HUES64 (cell line): ENCODE measurements around the gene CRB1.

ENCODE experiments used
- H3K27ac ChIP-seq: 2 replicates; pipeline ENCODE4 v1.7.0; 2013; ENCODE audit warnings: low read depth, low read length, inconsistent platforms
- H3K27me3 ChIP-seq: 2 replicates; pipeline ENCODE4 v1.6.1; 2013; ENCODE audit warnings: mild to moderate bottlenecking, low read length; ENCODE audit not compliant: insufficient read depth
- H3K36me3 ChIP-seq: 2 replicates; pipeline ENCODE4 v1.6.1; 2013; ENCODE audit warnings: mild to moderate bottlenecking, low read length; ENCODE audit not compliant: insufficient read depth
- H3K4me1 ChIP-seq: 2 replicates; pipeline ENCODE4 v1.6.1; 2013; ENCODE audit warnings: mild to moderate bottlenecking, low read length, moderate library complexity; ENCODE audit not compliant: insufficient read depth
- H3K4me3 ChIP-seq: 2 replicates; pipeline ENCODE4 v1.5.1; 2013; ENCODE audit warnings: mild to moderate bottlenecking, low read length, moderate library complexity
- H3K9ac ChIP-seq: 2 replicates; pipeline ENCODE4 v1.6.1; 2013; ENCODE audit warnings: mild to moderate bottlenecking, low read depth, low read length
- H3K9me3 ChIP-seq: 2 replicates; pipeline ENCODE4 v1.6.1; 2013; ENCODE audit warnings: low read depth, low read length; ENCODE audit not compliant: insufficient read depth
- WGBS: fragments of 150-250, 120-280 bp; methylation state at CpG from one replicate; pipeline ENCODE4 v1.1.7; 2013; ENCODE audit warnings: missing lambda C conversion rate; 5-methylcytosine and 5-hydroxymethylcytosine counted together

The CRB1 gene

DNA sequence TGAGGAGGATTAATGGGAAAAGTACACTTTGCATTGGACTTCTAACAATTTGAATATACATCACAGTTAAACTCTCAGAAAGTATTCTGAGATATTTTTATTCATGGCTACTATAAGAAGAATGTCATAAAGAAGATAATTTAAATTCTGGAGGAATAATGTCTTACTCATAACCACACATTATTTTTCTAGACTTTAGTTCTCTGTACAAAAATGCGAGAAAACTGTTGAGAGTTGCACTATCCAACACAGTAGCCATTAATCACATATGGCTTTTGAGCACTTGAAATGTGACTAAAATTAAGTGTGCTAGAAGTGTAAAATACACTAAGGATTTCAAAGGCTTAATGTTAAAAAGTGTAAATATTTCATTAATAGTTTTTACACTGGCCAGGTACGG lies 53.8 kb downstream of the CRB1 start:
- no peaks in the 10 kb centered on the region for H3K27me3 ChIP-seq
- H3K9ac ChIP-seq = no peak overlapping the region
- H3K27ac ChIP-seq = no peak overlapping the region
- H3K4me1 ChIP-seq = no peaks in the 10 kb centered on the region
- no peaks in the 10 kb centered on the region for H3K9me3 ChIP-seq
- H3K4me3 ChIP-seq = no peak overlapping the region
- 92% methylated on average over 1 of the region's 2 CpGs for WGBS
- H3K36me3 ChIP-seq = no peaks in the 10 kb centered on the region

DNA sequence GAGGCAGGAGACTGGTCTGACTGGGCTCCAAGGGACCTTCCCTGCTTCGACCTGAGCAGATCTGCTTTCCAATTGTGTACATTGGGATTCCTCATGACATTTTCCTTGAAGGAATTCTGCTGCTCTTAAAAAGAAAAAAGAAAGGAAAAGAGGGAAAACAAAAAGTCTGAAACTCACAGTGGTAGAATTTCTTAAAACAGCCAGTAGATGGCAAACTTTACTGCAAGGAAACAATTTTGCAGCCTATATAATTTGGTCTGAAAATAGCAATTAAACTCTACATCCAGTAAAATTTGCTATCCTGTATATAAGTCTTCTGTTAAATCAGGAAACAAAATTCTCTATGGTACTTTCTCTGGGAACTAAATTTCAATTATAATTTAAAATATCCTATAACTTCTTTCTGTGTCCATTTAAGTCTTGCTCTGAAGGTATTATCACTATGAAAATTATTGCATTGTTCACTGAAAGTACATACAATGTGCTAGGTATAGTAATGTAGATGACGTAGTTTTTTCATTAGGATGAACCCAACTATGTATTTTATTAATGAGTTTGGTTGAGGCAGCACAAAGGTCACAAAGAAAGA lies 59.8 kb downstream of the CRB1 start:
- Histone ChIP-seq H3K4me1 (no peaks in the 10 kb centered on the region), H3K4me3 (no peak overlapping the region), H3K36me3 (no peaks in the 10 kb centered on the region), H3K27ac (no peak overlapping the region), H3K27me3 (no peaks in the 10 kb centered on the region), H3K9ac (no peak overlapping the region), H3K9me3 (no peaks in the 10 kb centered on the region)
- WGBS = 68% methylated on average over 2 of the region's 2 CpGs

DNA sequence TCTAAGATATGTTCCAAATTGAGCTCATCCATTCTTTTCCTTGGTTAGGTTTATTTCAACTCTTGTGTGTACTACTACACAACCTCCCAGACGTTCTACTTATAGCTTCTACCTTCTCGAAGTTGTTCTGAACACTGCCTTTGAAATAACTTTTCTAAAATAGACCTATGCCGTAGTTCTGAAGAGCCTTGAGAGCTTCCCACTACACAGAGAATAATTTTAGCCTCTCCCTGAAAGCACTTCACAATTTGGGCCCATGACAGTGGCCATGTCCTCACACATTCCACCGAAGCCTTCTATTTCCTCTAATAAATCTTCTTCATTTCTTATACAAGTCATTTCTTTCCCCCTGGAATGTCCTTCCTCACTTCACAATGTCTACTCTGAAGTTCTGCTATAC lies 62.2 kb downstream of the CRB1 start:
- 89% methylated on average over 4 of the region's 4 CpGs for WGBS
- Histone ChIP-seq H3K4me1 (no peaks in the 10 kb centered on the region), H3K9me3 (no peaks in the 10 kb centered on the region), H3K27ac (no peak overlapping the region), H3K36me3 (no peaks in the 10 kb centered on the region), H3K9ac (no peak overlapping the region), H3K4me3 (no peak overlapping the region), H3K27me3 (no peaks in the 10 kb centered on the region)

DNA sequence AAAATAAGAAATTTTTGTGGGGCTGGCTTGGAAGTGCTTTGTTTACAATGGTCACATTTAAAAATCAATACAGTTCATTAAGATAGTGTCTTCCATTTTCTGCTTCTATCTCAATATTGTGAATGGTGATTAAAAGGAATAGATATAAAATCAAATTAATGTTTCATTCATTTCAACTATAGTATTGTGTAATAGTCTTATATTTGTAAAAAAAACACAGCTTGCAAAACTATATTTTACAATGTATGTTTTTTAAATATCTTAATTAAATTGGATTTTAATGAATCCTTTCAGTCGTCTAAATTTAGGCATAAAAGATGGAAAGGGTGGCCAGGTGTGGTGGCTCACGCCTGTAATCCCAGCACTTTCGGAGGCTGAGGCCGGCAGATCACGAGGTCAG lies 63.5 kb downstream of the CRB1 start:
- 98% methylated on average over 5 of the region's 5 CpGs for WGBS
- no peak overlapping the region for H3K27ac ChIP-seq
- no peaks in the 10 kb centered on the region for H3K4me1 ChIP-seq
- no peak overlapping the region for H3K4me3 ChIP-seq
- no peaks in the 10 kb centered on the region for H3K36me3 ChIP-seq
- H3K27me3 ChIP-seq = no peaks in the 10 kb centered on the region
- no peaks in the 10 kb centered on the region for H3K9me3 ChIP-seq
- no peak overlapping the region for H3K9ac ChIP-seq

DNA sequence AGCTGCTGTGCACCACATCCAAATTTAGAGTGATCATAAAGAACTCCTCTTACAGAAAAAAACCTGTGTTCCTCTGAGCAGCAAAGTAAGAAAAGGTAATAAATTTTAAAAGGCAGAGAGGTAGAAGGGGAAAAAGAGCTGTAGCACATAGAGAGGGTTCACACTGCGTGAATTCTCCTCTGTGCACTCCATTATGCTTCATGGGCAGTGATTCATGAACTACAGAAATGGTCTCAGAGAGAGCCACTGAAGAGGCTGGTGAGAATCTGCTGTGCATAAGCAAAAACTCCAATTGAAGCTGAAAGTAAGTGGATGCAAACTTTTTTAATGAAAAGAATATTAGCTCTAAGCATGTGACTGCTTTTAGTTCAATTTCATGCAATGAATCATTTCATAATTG lies 65.0 kb downstream of the CRB1 start:
- Histone ChIP-seq H3K27me3 (no peaks in the 10 kb centered on the region), H3K4me3 (no peak overlapping the region), H3K36me3 (no peaks in the 10 kb centered on the region), H3K27ac (no peak overlapping the region), H3K9me3 (no peaks in the 10 kb centered on the region), H3K9ac (no peak overlapping the region), H3K4me1 (no peaks in the 10 kb centered on the region)
- WGBS = 98% methylated on average over 1 of the region's 1 CpG

DNA sequence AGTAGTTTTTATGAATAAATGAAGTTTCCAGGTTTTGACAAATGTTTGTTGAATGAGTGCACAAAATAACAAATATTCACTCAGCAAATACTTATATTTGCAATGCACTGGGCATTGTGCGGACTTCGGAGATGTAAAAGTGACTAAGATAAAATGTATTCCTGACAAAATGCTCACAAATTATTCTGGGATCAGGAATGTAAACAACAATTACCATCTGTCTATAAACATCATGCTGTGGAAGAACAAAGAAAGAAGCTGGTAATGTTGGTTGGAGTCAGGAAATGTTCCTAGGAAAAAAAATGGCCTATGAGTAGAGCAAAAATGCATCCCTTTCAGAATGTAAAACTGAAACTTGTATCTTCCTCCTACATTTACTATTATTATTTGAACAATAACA lies 68.5 kb downstream of the CRB1 start:
- H3K27ac ChIP-seq = no peak overlapping the region
- H3K36me3 ChIP-seq = no peaks in the 10 kb centered on the region
- H3K4me3 ChIP-seq = no peak overlapping the region
- H3K27me3 ChIP-seq = no peaks in the 10 kb centered on the region
- H3K4me1 ChIP-seq = no peaks in the 10 kb centered on the region
- H3K9ac ChIP-seq = no peak overlapping the region
- H3K9me3 ChIP-seq = no peaks in the 10 kb centered on the region
- 83% methylated on average over 2 of the region's 2 CpGs for WGBS

DNA sequence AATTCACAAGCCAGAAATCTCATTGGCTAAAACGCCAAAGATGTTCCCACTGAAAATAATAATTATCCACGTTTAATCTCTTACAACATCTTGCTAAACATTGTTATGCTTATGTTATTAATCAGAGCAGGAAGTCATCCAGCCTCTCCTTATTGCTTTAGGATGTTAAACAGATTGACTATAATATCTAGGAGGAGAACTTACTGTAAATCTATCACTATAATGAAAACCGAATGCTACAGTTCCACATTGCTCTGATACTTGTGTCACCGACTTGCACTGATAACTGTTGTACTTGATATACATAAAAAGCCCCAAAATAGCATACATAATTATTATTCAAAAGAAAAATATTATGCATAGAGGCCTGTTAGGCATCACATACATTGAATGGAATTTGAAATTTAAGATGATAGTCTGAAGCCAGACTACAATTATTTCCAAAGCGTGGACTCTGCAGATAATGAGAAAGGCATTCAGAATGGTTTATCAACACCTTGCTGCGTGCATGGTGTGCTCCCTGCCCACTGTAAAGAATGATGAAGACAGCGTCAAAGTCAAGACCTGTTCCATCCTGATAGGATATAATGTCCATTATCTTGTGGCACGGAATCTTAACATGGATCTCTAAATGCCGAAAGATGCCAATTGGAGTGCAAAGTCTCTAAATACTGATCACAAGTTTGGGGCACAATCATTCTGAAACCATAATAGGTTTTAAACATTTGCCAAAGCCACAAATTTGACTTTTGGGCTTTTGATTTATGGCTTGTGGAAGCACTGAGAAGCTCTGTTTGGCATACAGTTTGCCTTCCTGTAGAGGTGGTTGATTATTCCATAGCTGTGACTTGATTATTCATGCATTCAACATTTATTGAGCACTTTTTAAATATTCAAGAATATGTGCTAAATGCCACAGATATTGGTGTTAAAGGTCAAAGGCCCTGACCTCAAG lies 71.3 kb downstream of the CRB1 start:
- H3K9ac ChIP-seq = no peak overlapping the region
- no peaks in the 10 kb centered on the region for H3K36me3 ChIP-seq
- no peaks in the 10 kb centered on the region for H3K9me3 ChIP-seq
- H3K4me1 ChIP-seq = no peaks in the 10 kb centered on the region
- WGBS = 92% methylated on average over 9 of the region's 9 CpGs
- H3K27me3 ChIP-seq = no peaks in the 10 kb centered on the region
- no peak overlapping the region for H3K4me3 ChIP-seq
- H3K27ac ChIP-seq = no peak overlapping the region

DNA sequence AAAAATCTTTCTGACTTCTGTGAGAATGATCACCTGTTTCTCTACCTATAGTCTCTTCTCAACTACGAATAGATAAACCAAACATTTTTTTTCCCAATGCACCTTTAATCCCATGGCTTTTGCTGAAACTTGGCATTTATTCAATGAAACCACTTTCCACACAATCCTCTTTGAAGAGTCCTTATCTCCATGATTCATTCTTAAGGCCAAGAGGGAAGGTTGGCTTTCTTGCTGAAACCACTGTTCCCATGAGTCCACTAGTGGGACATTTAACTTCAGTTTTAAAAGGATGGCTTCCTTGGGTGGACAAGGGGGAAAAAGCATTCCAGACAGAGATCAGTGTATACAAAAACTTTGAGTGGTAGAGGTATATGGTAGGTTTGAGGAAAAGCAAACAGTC lies 73.6 kb downstream of the CRB1 start:
- Histone ChIP-seq H3K36me3 (no peaks in the 10 kb centered on the region), H3K9me3 (no peaks in the 10 kb centered on the region), H3K27me3 (no peaks in the 10 kb centered on the region), H3K9ac (no peak overlapping the region), H3K27ac (no peak overlapping the region), H3K4me3 (no peak overlapping the region), H3K4me1 (no peaks in the 10 kb centered on the region; the same call in 1 of the 2 replicates)
- WGBS = 94% methylated on average over 1 of the region's 1 CpG

DNA sequence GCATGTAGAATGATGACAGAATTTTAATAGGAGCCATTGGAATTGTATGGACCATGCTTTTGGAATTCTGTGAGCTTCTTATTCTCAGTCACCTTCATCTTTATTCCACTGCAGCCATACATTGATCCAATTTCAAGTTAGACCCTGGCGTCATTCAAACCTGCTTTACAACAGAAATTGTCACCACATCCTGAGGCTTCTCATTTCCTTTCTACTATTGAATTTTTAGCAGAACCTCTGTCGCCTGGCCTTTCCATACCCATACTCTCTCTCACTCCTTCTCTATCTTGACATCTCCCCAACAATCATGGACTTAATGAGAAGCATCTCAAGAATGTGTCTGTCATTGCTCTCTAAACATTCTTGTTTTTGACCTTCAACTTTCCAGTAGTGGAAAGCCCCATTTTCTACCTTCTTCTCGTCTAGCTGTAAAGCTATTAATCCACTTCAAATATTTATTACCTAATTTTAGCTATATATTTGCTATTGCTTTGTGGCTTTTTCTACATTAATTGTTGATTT lies 74.1 kb downstream of the CRB1 start:
- WGBS = 86% methylated on average over 2 of the region's 3 CpGs
- Histone ChIP-seq H3K4me3 (no peak overlapping the region), H3K27me3 (no peaks in the 10 kb centered on the region)

DNA sequence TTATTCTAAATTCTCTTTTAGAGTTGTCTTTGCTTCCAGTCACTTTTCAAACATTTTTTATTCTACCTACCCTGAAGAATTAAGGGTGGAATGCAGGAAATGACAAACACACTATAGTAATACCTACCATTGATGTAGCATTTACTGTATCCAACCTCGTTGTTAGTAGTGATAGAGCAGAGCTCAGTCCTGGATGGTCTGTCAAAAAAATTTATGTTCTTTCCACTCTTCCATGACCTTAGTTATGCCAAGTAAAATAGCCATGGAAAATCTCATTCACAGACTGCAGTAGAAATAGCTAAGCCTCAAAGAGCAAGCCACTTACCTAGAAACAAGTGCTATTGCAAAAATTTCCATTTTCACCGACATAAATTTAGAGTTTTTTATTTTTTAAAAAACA lies 74.6 kb downstream of the CRB1 start:
- no peaks in the 10 kb centered on the region for H3K36me3 ChIP-seq
- no peaks in the 10 kb centered on the region for H3K27me3 ChIP-seq
- no peak overlapping the region for H3K4me3 ChIP-seq
- no peak overlapping the region for H3K27ac ChIP-seq
- 88% methylated on average over 1 of the region's 2 CpGs for WGBS
- no peak overlapping the region for H3K9ac ChIP-seq
- no peaks in the 10 kb centered on the region; the same call in 1 of the 2 replicates for H3K4me1 ChIP-seq
- H3K9me3 ChIP-seq = no peaks in the 10 kb centered on the region

More for the DNA sequence above, 74.1 kb downstream of the CRB1 start:
- H3K9ac ChIP-seq = no peak overlapping the region
- H3K27ac ChIP-seq = no peak overlapping the region
- H3K36me3 ChIP-seq = no peaks in the 10 kb centered on the region
- no peaks in the 10 kb centered on the region for H3K9me3 ChIP-seq
- H3K4me1 ChIP-seq = no peaks in the 10 kb centered on the region; the same call in 1 of the 2 replicates

DNA sequence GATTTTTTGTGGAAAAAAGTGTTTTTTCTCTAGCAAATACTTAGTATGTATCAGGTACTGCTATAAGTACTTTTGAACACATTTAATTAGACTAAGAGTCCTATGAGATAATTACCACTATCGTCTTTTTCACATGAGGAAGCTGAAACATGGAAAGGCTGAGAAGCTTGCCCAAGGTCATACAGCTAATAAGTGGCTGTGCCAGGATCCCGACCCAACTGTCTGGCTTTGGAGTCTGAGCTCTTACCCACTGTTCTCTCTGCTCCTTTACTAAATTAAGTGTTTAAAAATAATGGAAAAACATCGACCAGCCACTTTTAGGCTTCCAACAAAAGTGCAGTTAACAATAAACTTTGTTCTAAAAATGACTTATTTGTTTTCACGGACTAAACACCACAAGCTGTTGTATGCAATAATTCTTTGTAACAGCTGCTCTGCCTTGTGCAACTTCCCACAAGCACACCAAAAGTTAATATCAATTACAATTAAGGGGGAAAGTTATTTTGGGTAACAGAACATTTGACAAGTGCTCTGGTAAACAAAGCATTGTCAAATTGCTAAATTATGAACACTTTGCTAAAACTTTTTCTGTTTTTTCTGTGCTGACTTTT lies 75.7 kb downstream of the CRB1 start:
- no peak overlapping the region for H3K27ac ChIP-seq
- no peaks in the 10 kb centered on the region for H3K36me3 ChIP-seq
- 94% methylated on average over 4 of the region's 4 CpGs for WGBS
- no peaks in the 10 kb centered on the region; the same call in 1 of the 2 replicates for H3K4me1 ChIP-seq
- H3K27me3 ChIP-seq = no peaks in the 10 kb centered on the region
- no peak overlapping the region for H3K9ac ChIP-seq
- no peak overlapping the region for H3K4me3 ChIP-seq
- no peaks in the 10 kb centered on the region for H3K9me3 ChIP-seq
